Breast epithelium (tissue), 4 donors: ENCODE measurements around the gene ZNF236. TPM values are rescaled to one million over a fixed set of nuclear protein-coding genes. Genes with fewer than 3 reads are reported as not detected.

ENCODE experiments used
- DNase-seq, 2 donors: peaks; one replicate each; pipeline ENCODE4 v3.0.0-alpha.2; 2019; ENCODE audit warnings: low spot score in 2 of 2
- H3K27ac ChIP-seq, 2 donors: fragments of 200-600 bp; sonication (generic) in 1 of 2; one replicate each; pipeline ENCODE4 v1.5.1; 2016 to 2019; ENCODE audit warnings: mild to moderate bottlenecking in 1 of 2
- H3K27me3 ChIP-seq, 2 donors: fragments of 200-600 bp; sonication (generic) in 1 of 2; one replicate each; pipeline versions ENCODE4 v1.5.1 to v1.6.0; 2017 to 2019; ENCODE audit warnings: control low read depth in 1 of 2, mild to moderate bottlenecking in 1 of 2
- H3K36me3 ChIP-seq: fragments of 200-600 bp; one replicate; pipeline ENCODE4 v1.5.1; 2019
- H3K4me1 ChIP-seq, 2 donors: fragments of 200-600 bp; sonication (generic); one replicate each; pipeline ENCODE4 v1.5.1; 2016 to 2019; ENCODE audit warnings: control low read depth in 1 of 2
- H3K4me3 ChIP-seq, 3 donors: fragments of 200-600 bp; sonication (generic); 1 replicate in 2 of 3; 2 replicates in 1 of 3; pipeline ENCODE4 v1.5.1; 2016 to 2019; ENCODE audit warnings: mild to moderate bottlenecking in 3 of 3, moderate library complexity in 2 of 3
- H3K9me3 ChIP-seq, 2 donors: fragments of 200-600 bp; sonication (generic) in 1 of 2; one replicate each; pipeline ENCODE4 v1.5.1; 2016 to 2019; ENCODE audit warnings: control low read depth in 1 of 2
- CTCF ChIP-seq, 3 donors: fragments of 450-650 bp; IDR thresholded peaks; one replicate each; pipeline ENCODE4 v1.5.1; 2016 to 2017; ENCODE audit warnings: antibody characterized with exemption in 3 of 3, mild to moderate bottlenecking in 3 of 3, moderate library complexity in 3 of 3
- POLR2A ChIP-seq: fragments of 450-650 bp; IDR thresholded peaks from one replicate; pipeline ENCODE4 v1.6.1; 2016; ENCODE audit warnings: antibody characterized with exemption, mild to moderate bottlenecking, moderate library complexity
- POLR2AphosphoS5 ChIP-seq, 3 donors: sonication (generic); formaldehyde crosslinking; IDR thresholded peaks; one replicate each; pipeline ENCODE4 v1.6.1; 2017; ENCODE audit warnings: antibody characterized with exemption in 3 of 3
- intact Hi-C: fragments of 100-400 bp; cut with DNase I; formaldehyde crosslinking; loops from one replicate; pipeline ENCODE4 v1.15.1; 2023; ENCODE audit warnings: low total_unique reads
- total RNA-seq, 3 donors: library from RNA; depleted of rRNA; stranded (reverse); fragments of >200 nt; gene quantifications; one replicate each; pipeline ENCODE4 v1.1.0, GENCODE V29; 2016

The ZNF236 gene
- total RNA-seq, 3 donors from 2014 or later = 12.3 to 28.2 (median 27.1) TPM

GRCh38 chr18:76892832-76893231 lies 70.5 kb downstream of the ZNF236 start:
- no peak for DNase-seq
- H3K36me3 ChIP-seq = peaks cover 21% of the 10 kb centered on the region
- no peaks in the 10 kb centered on the region for H3K27me3 ChIP-seq
- no peaks in the 10 kb centered on the region for H3K4me1 ChIP-seq
- no peaks in the 10 kb centered on the region for H3K9me3 ChIP-seq
- no peak overlapping the region for H3K4me3 ChIP-seq
- intact Hi-C loops = no loop called here
- TF ChIP-seq CTCF (IDR thresholded peaks at IDR 0.05) (no peak), POLR2A (no peak), POLR2AphosphoS5 (IDR thresholded peaks at IDR 0.05) (no peak)
- H3K27ac ChIP-seq = no peak overlapping the region

GRCh38 chr18:76894566-76895346 lies 72.4 kb downstream of the ZNF236 start:
- Histone ChIP-seq H3K4me3 (no peak overlapping the region), H3K36me3 (peaks cover 18% of the 10 kb centered on the region), H3K4me1 (no peaks in the 10 kb centered on the region), H3K27me3 (no peaks in the 10 kb centered on the region), H3K27ac (no peak overlapping the region), H3K9me3 (no peaks in the 10 kb centered on the region)
- TF ChIP-seq POLR2A (no peak), POLR2AphosphoS5 (IDR thresholded peaks at IDR 0.05) (no peak), CTCF (IDR thresholded peaks at IDR 0.05) (no peak)
- intact Hi-C loops = no loop called here
- no peak for DNase-seq

GRCh38 chr18:76895498-76895897 lies 73.1 kb downstream of the ZNF236 start:
- peaks cover 0 to under 1% of the 10 kb centered on the region in 2 donors for H3K9me3 ChIP-seq
- intact Hi-C loops = no loop called here
- H3K27me3 ChIP-seq = no peaks in the 10 kb centered on the region
- H3K4me1 ChIP-seq = no peaks in the 10 kb centered on the region
- TF ChIP-seq POLR2AphosphoS5 (IDR thresholded peaks at IDR 0.05) (no peak), CTCF (IDR thresholded peaks at IDR 0.05) (no peak), POLR2A (no peak)
- H3K4me3 ChIP-seq = no peak overlapping the region
- peaks cover 18% of the 10 kb centered on the region for H3K36me3 ChIP-seq
- no peak overlapping the region for H3K27ac ChIP-seq
- DNase-seq = no peak

- H3K36me3 ChIP-seq = peaks cover 18% of the 10 kb centered on the region
- H3K27me3 ChIP-seq = no peaks in the 10 kb centered on the region
- H3K27ac ChIP-seq = no peak overlapping the region
- peaks cover 0 to 6% of the 10 kb centered on the region in 2 donors for H3K9me3 ChIP-seq
- no peak overlapping the region for H3K4me3 ChIP-seq
- intact Hi-C loops = no loop called here
- no peak for TF ChIP-seq CTCF (IDR thresholded peaks at IDR 0.05)
- no peak for TF ChIP-seq POLR2A
- TF ChIP-seq POLR2AphosphoS5 (IDR thresholded peaks at IDR 0.05) = no peak
- H3K4me1 ChIP-seq = no peaks in the 10 kb centered on the region
- no peak for DNase-seq
These were observed 74.3 kb downstream of the ZNF236 start for GRCh38 chr18:76896677-76897076.

- peaks cover 18% of the 10 kb centered on the region for H3K36me3 ChIP-seq
These were observed 74.9 kb downstream of the ZNF236 start for GRCh38 chr18:76897257-76897656.

More at GRCh38 chr18:76897257-76897656, 74.9 kb downstream of the ZNF236 start:
- intact Hi-C loops = no loop called here
- TF ChIP-seq CTCF (IDR thresholded peaks at IDR 0.05) (no peak), POLR2A (no peak), POLR2AphosphoS5 (IDR thresholded peaks at IDR 0.05) (no peak)
- peaks cover 0 to 6% of the 10 kb centered on the region in 2 donors for H3K9me3 ChIP-seq
- H3K27ac ChIP-seq = no peak overlapping the region
- DNase-seq = no peak
- H3K27me3 ChIP-seq = no peaks in the 10 kb centered on the region
- H3K4me3 ChIP-seq = no peak overlapping the region
- H3K4me1 ChIP-seq = no peaks in the 10 kb centered on the region
